K562 (cell line): Measurements from ENCODE around the gene UPF1. TPM values are rescaled to one million over a fixed set of nuclear protein-coding genes. Genes with fewer than 3 reads are reported as not detected.

Source experiments
- ATAC-seq: fragments of 200-7000 bp; cut with Tn5 transposase; 3 replicates; pipeline ENCODE4 v1.9.1; 2020; ENCODE audit warnings: moderate library complexity
- BruUV-seq: library from RNA; stranded (reverse); fragments of 400-500 nt; replicated peaks from 2 replicates; lab custom pipeline; 2021; lab: Mats Ljungman, UMichigan
- CTCF ChIA-PET: fragments of 300-600 bp; formaldehyde crosslinking; extraction: SDS; loops from one replicate; lab custom pipeline; 2021; ENCODE audit warnings: low intra/inter-chr PET ratio; lab: Yijun Ruan, JAX
- POLR2A ChIA-PET: fragments of 300-600, 350-650 bp; sonication (Branson Sonifier 250); formaldehyde crosslinking; extraction: SDS; loops from one replicate; lab custom pipeline; 2021; ENCODE audit warnings: antibody characterized with exemption, inconsistent platforms; lab: Yijun Ruan, JAX
- DNase-seq, 4 experiments: peaks; one replicate each; pipeline versions ENCODE4 v3.0.0 to v3.0.0-alpha.2; 2011 to 2018; ENCODE audit warnings: low spot score in 3 of 4, mixed read lengths in 3 of 4; ENCODE audit errors: extremely low read depth in 1 of 4
- FAIRE-seq: peaks from 2 replicates; lab custom pipeline; 2011; peaks lifted over from hg19 to GRCh38; lab: Jason Lieb, UNC
- H2AFZ ChIP-seq: 2 replicates; pipeline ENCODE4 v1.6.0; 2011; ENCODE audit warnings: low read depth, low read length, control low read depth, inconsistent platforms
- H3K27ac ChIP-seq: fragments of 200-600 bp; 3 replicates; pipeline ENCODE4 v1.8.0; 2011; ENCODE audit warnings: low read depth, mild to moderate bottlenecking, control low read depth, inconsistent platforms, low read length, moderate library complexity, mixed read lengths; ENCODE audit errors: extremely low read depth
- H3K27me3 ChIP-seq, 2 experiments: fragments of 300-600 bp in 1 of 2; 2 replicates in 1 of 2; 3 replicates in 1 of 2; pipeline versions ENCODE4 v1.6.0 to v1.8.0; 2011; ENCODE audit warnings: inconsistent platforms in 2 of 2, low read length in 2 of 2, mild to moderate bottlenecking in 1 of 2, mixed read lengths in 1 of 2, moderate library complexity in 1 of 2; ENCODE audit not compliant: control insufficient read depth in 2 of 2, insufficient read depth in 2 of 2
- H3K36me3 ChIP-seq: fragments of 300-600 bp; 3 replicates; pipeline ENCODE4 v1.8.0; 2011; ENCODE audit warnings: mild to moderate bottlenecking, low read length, inconsistent platforms; ENCODE audit not compliant: control insufficient read depth, insufficient read depth
- H3K4me1 ChIP-seq, 2 experiments: fragments of 200-600 bp in 1 of 2; replicated peaks in 1 of 2; 2 replicates in 1 of 2; 3 replicates in 1 of 2; pipeline versions ENCODE4 v1.5.1 to v1.8.0; 2011; ENCODE audit warnings: inconsistent platforms in 2 of 2, low read length in 2 of 2, mild to moderate bottlenecking in 1 of 2, mixed read lengths in 1 of 2, moderate library complexity in 1 of 2; ENCODE audit not compliant: control insufficient read depth in 2 of 2, insufficient read depth in 2 of 2
- H3K4me2 ChIP-seq: 2 replicates; pipeline ENCODE4 v1.6.1; 2011; ENCODE audit warnings: low read length, control low read depth, inconsistent platforms, mixed read lengths; ENCODE audit not compliant: insufficient read depth
- H3K4me3 ChIP-seq: fragments of 200-600 bp; sonication (generic), shearing (Covaris generic); 2 replicates; pipeline ENCODE4 v1.5.1; 2016; ENCODE audit warnings: control low read depth, inconsistent platforms
- H3K79me2 ChIP-seq: fragments of 200-600 bp; 3 replicates; pipeline ENCODE4 v1.8.0; 2011; ENCODE audit warnings: low read length, inconsistent platforms; ENCODE audit not compliant: control insufficient read depth, insufficient read depth
- H3K9ac ChIP-seq, 2 experiments: 2 replicates each; pipeline versions ENCODE4 v1.6.0 to v1.6.1; 2011; ENCODE audit warnings: low read depth in 2 of 2, low read length in 2 of 2, control low read depth in 1 of 2, inconsistent platforms in 1 of 2, mild to moderate bottlenecking in 1 of 2, mixed read lengths in 1 of 2; ENCODE audit not compliant: insufficient read depth in 1 of 2
- H3K9me1 ChIP-seq: one replicate; pipeline ENCODE4 v1.6.0; 2011; ENCODE audit warnings: inconsistent platforms, mild to moderate bottlenecking, low read length, moderate library complexity; ENCODE audit not compliant: control insufficient read depth, insufficient read depth
- H3K9me3 ChIP-seq: replicated peaks from 2 replicates; pipeline ENCODE4 v1.5.1; 2011; ENCODE audit warnings: low read depth, low read length, inconsistent platforms; ENCODE audit not compliant: control insufficient read depth, insufficient read depth
- H4K20me1 ChIP-seq: replicated peaks from 2 replicates; pipeline ENCODE4 v1.6.1; 2011; ENCODE audit warnings: low read length, inconsistent platforms, mixed read lengths; ENCODE audit not compliant: control insufficient read depth, insufficient read depth
- CUX1 ChIP-seq: fragments of 200-800 bp; sonication (Bioruptor generic); IDR thresholded peaks from 2 replicates; pipeline ENCODE4 v1.6.1; 2016; ENCODE audit warnings: missing genetic modification characterization, missing compliant biosample characterization
- NONO ChIP-seq, 2 experiments: fragments of 200-400 bp in 1 of 2; fragments of 450-650 bp in 1 of 2; formaldehyde crosslinking in 1 of 2; IDR thresholded peaks; 2 replicates each; pipeline ENCODE4 v1.6.1; 2017; ENCODE audit warnings: low read depth in 2 of 2, mild to moderate bottlenecking in 2 of 2, moderate library complexity in 2 of 2, low read length in 1 of 2
- PYGO2 ChIP-seq: fragments of 450-650 bp; IDR thresholded peaks from 2 replicates; pipeline ENCODE4 v1.6.1; 2016; ENCODE audit warnings: mild to moderate bottlenecking, missing genetic modification characterization, moderate library complexity, missing compliant biosample characterization
- ZC3H4 ChIP-seq: sonication (generic); formaldehyde crosslinking; IDR thresholded peaks from 2 replicates; pipeline ENCODE4 v1.9.0; 2021; ENCODE audit warnings: missing genetic modification reagents, borderline replicate concordance
- ZNF274 ChIP-seq: IDR thresholded peaks from 2 replicates; pipeline ENCODE4 v1.6.1; 2011; ENCODE audit warnings: low read depth, mild to moderate bottlenecking, low read length, moderate library complexity, borderline replicate concordance
- WGBS: fragments of 100-300 bp; shearing (Covaris generic); methylation state at CpG from one replicate; pipeline ENCODE4 v1.1.6; 2016; ENCODE audit warnings: low coverage, mixed read lengths; ENCODE audit not compliant: insufficient coverage; ENCODE audit errors: missing lambda C conversion rate; 5-methylcytosine and 5-hydroxymethylcytosine counted together
- in situ Hi-C: fragments of 300-500 bp; cut with MboI; formaldehyde crosslinking; loops from 4 replicates; pipeline ENCODE4 v1.15.0; 2018; ENCODE audit warnings: inconsistent platforms, mixed read lengths
- intact Hi-C: fragments of 100-400 bp; cut with micrococcal nuclease; formaldehyde crosslinking; loops from 2 replicates; pipeline ENCODE4 v1.14.2; 2022
- polyA plus RNA-seq, 8 experiments: library from polyadenylated mRNA; depleted of rRNA in 4 of 8; stranded (reverse) in 5 of 8; unstranded in 3 of 8; fragments of >200 nt; fragmentation: Nextera tagmentation in 2 of 8; fragmentation: Illumina TruSeq in 1 of 8; extraction: Ambion mirVana in 2 of 8; extraction: Trizol in 1 of 8; gene quantifications; 2 replicates each; pipeline versions ENCODE4 v1.2.1 to v1.2.3, GENCODE V29; 2011 to 2014; ENCODE audit warnings: inconsistent platforms in 1 of 8, missing spikeins in 1 of 8
- total RNA-seq, 7 experiments: library from RNA; depleted of rRNA in 6 of 7; stranded (reverse); fragments of >200 nt in 6 of 7; fragmentation: Illumina TruSeq in 2 of 7; extraction: Trizol in 2 of 7; gene quantifications; 2 replicates each; pipeline versions ENCODE4 v1.2.1 to v1.2.3, GENCODE V29; 2011 to 2021; ENCODE audit warnings: low replicate concordance in 1 of 7

UPF1 gene
- total and polyA plus RNA-seq, 9 of the 15 experiments (the other 6 are each of a cell fraction or from before 2014, with no cell fraction given), result 0.34 to 103 (median 27.9) TPM

- Histone ChIP-seq H2AFZ (no peak overlapping the region), H3K27ac (no peak overlapping the region), H3K27me3 (no peaks in the 10 kb centered on the region; a peak in 1 of 5 replicates), H3K9me3 (no peaks in the 10 kb centered on the region), H3K4me1 (peaks cover 5 to 43% of the 10 kb centered on the region in 2 experiments; a peak in 4 of 5 replicates), H3K9ac (peak overlapping the region in 1 of 2 experiments; percentile 43; a peak in 2 of 4 replicates), H3K4me2 (no peak overlapping the region), H4K20me1 (peaks cover 74% of the 10 kb centered on the region), H3K79me2 (peaks cover 98% of the 10 kb centered on the region), H3K9me1 (peaks cover 23% of the 10 kb centered on the region), H3K36me3 (peaks cover 76% of the 10 kb centered on the region), H3K4me3 (no peak overlapping the region)
- ATAC-seq, result no peak
- WGBS, result 89% methylated on average over 6 of the region's 7 CpGs
- in situ Hi-C loops, result no loop called here
- intact Hi-C loops, result loop anchor here (10.0 kb wide), 1 partner anchor 249 kb away; no protein-coding TSS in a partner anchor
- TF ChIP-seq ZNF274 (no peak), NONO (IDR thresholded peaks at IDR 0.05; ENCODE audit: low read depth in 2 of 2, low read length in 1 of 2) (no peak), PYGO2 (tag) (no peak), CUX1 (CRISPR knock-in tag) (no peak), ZC3H4 (no peak)
- CTCF ChIA-PET, result no interaction called here
- no TSS peak for BruUV-seq
- FAIRE-seq, result no peak
- DNase-seq, result no peak
- POLR2A ChIA-PET, result interaction anchor here (0.7 to 3.1 kb wide), 5 partner anchors 9 to 159 kb away, joined by 3 to 21 read pairs (median 3); no protein-coding TSS in a partner anchor
Observed at GRCh38 chr19:18843960-18844359, 12.2 kb downstream of the UPF1 start.
